Neuronal stem cell (in vitro differentiated cells): Measurements from ENCODE around the gene SZRD1.

Source experiments
- DNase-seq: peaks from one replicate; pipeline ENCODE4 v3.0.0-alpha.2; 2013; ENCODE audit warnings: low spot score
- H2AFZ ChIP-seq: one replicate; pipeline ENCODE4 v1.6.1; 2013; ENCODE audit warnings: mild to moderate bottlenecking, low read length, inconsistent platforms
- H2AK5ac ChIP-seq: 2 replicates; pipeline ENCODE4 v1.6.1; 2013; ENCODE audit warnings: low read depth, mild to moderate bottlenecking, inconsistent platforms, low read length, moderate library complexity, mixed read lengths
- H2BK120ac ChIP-seq: 2 replicates; pipeline ENCODE4 v1.6.1; 2013; ENCODE audit warnings: low read depth, mild to moderate bottlenecking, inconsistent platforms, low read length, moderate library complexity, mixed read lengths
- H2BK12ac ChIP-seq: one replicate; pipeline ENCODE4 v1.6.1; 2013; ENCODE audit warnings: low read length, inconsistent platforms
- H2BK15ac ChIP-seq: 2 replicates; pipeline ENCODE4 v1.6.1; 2013; ENCODE audit warnings: mild to moderate bottlenecking, low read length, inconsistent platforms, mixed read lengths
- H2BK5ac ChIP-seq: one replicate; pipeline ENCODE4 v1.6.1; 2013; ENCODE audit warnings: inconsistent platforms, mild to moderate bottlenecking, low read length, moderate library complexity
- H3K14ac ChIP-seq: one replicate; pipeline ENCODE4 v1.6.1; 2013; ENCODE audit warnings: low read length, inconsistent platforms
- H3K18ac ChIP-seq: 2 replicates; pipeline ENCODE4 v1.6.1; 2013; ENCODE audit warnings: low read length, inconsistent platforms
- H3K23ac ChIP-seq: 2 replicates; pipeline ENCODE4 v1.6.1; 2013; ENCODE audit warnings: low read depth, mild to moderate bottlenecking, mixed read lengths, low read length, inconsistent platforms; ENCODE audit not compliant: poor library complexity
- H3K27ac ChIP-seq: replicated peaks from 3 replicates; pipeline ENCODE4 v1.5.1; 2013; ENCODE audit warnings: low read length, inconsistent platforms
- H3K27me3 ChIP-seq, 3 experiments: 2 replicates each; pipeline ENCODE4 v1.6.1; 2013; ENCODE audit warnings: low read length in 3 of 3, mild to moderate bottlenecking in 2 of 3, inconsistent platforms in 1 of 3, low read depth in 1 of 3, mixed read lengths in 1 of 3, moderate library complexity in 1 of 3; ENCODE audit not compliant: control insufficient read depth in 3 of 3, insufficient read depth in 3 of 3
- H3K36me3 ChIP-seq, 2 donors: replicated peaks in 1 of 2; 2 replicates each; pipeline ENCODE4 v1.6.1; 2013; ENCODE audit warnings: low read length in 2 of 2; ENCODE audit not compliant: control insufficient read depth in 2 of 2, insufficient read depth in 2 of 2
- H3K4ac ChIP-seq: 2 replicates; pipeline ENCODE4 v1.6.1; 2013; ENCODE audit warnings: inconsistent platforms, mild to moderate bottlenecking, low read length, moderate library complexity
- H3K4me1 ChIP-seq, 2 donors: 1 replicate in 1 of 2; 2 replicates in 1 of 2; pipeline ENCODE4 v1.6.1; 2013; ENCODE audit warnings: low read length in 2 of 2, low read depth in 1 of 2; ENCODE audit not compliant: control insufficient read depth in 2 of 2, insufficient read depth in 1 of 2
- H3K4me2 ChIP-seq: one replicate; pipeline ENCODE4 v1.6.1; 2013; ENCODE audit warnings: mild to moderate bottlenecking, low read length, inconsistent platforms; ENCODE audit not compliant: insufficient read depth, poor library complexity, severe bottlenecking
- H3K4me3 ChIP-seq, 2 donors: 2 replicates each; pipeline ENCODE4 v1.5.1; 2013; ENCODE audit warnings: low read length in 2 of 2, mild to moderate bottlenecking in 2 of 2, inconsistent platforms in 1 of 2, moderate library complexity in 1 of 2
- H3K79me1 ChIP-seq: one replicate; pipeline ENCODE4 v1.6.1; 2013; ENCODE audit warnings: low read depth, mild to moderate bottlenecking, inconsistent platforms, low read length, moderate library complexity
- H3K9ac ChIP-seq: one replicate; pipeline ENCODE4 v1.6.1; 2013; ENCODE audit warnings: mild to moderate bottlenecking, low read depth, low read length, inconsistent platforms; ENCODE audit not compliant: poor library complexity
- H3K9me3 ChIP-seq, 2 donors: replicated peaks in 1 of 2; 2 replicates each; pipeline versions ENCODE3 to v1.6.1; 2013; ENCODE audit warnings: low read length in 2 of 2, mild to moderate bottlenecking in 2 of 2, inconsistent platforms in 1 of 2, low read depth in 1 of 2, mixed read lengths in 1 of 2, moderate library complexity in 1 of 2; ENCODE audit not compliant: control insufficient read depth in 2 of 2, insufficient read depth in 1 of 2
- H4K8ac ChIP-seq: one replicate; pipeline ENCODE4 v1.6.1; 2013; ENCODE audit warnings: low read depth, mild to moderate bottlenecking, inconsistent platforms, low read length, moderate library complexity
- H4K91ac ChIP-seq: one replicate; pipeline ENCODE4 v1.6.1; 2013; ENCODE audit warnings: low read length, low read depth, mild to moderate bottlenecking, inconsistent platforms; ENCODE audit not compliant: poor library complexity
- WGBS, 2 donors: extraction: QIAGEN DNeasy Blood & Tissue Kit; methylation state at CpG; one replicate each; pipeline ENCODE4 v1.1.7; 2013; ENCODE audit warnings: missing lambda C conversion rate in 2 of 2, mixed read lengths in 1 of 2; ENCODE audit not compliant: insufficient read length in 2 of 2, insufficient replicate concordance in 1 of 2; ENCODE audit errors: extremely low coverage in 2 of 2; 5-methylcytosine and 5-hydroxymethylcytosine counted together

The SZRD1 gene

GRCh38 chr1:16367968-16368890, 1.2 kb downstream of the SZRD1 start:
- peak overlapping the region; percentile 2 for H3K18ac ChIP-seq
- H4K91ac ChIP-seq, result no peak overlapping the region
- peak overlapping the region; percentile 47 for H2AK5ac ChIP-seq
- H2BK15ac ChIP-seq, result no peak overlapping the region
- H4K8ac ChIP-seq, result no peak overlapping the region
- no peak overlapping the region for H3K4ac ChIP-seq
- peak overlapping the region; percentile 90 for H2BK5ac ChIP-seq
- peak overlapping the region; percentile 80 to 98 for H3K4me3 ChIP-seq
- DNase-seq, result no peak
- H3K79me1 ChIP-seq, result peaks cover 3% of the 10 kb centered on the region
- WGBS, 2 donors, result no CpG with 5 or more reads among the region's 24 CpGs
- no peak overlapping the region for H2BK12ac ChIP-seq
- peak overlapping the region; percentile 51 for H3K4me2 ChIP-seq
- peaks cover 2 to 7% of the 10 kb centered on the region in 2 donors for H3K4me1 ChIP-seq
- peak overlapping the region; percentile 89 for H3K23ac ChIP-seq
- H3K9ac ChIP-seq, result peak overlapping the region; percentile 92
- no peaks in the 10 kb centered on the region for H3K9me3 ChIP-seq
- no peak overlapping the region for H3K14ac ChIP-seq
- no peaks in the 10 kb centered on the region for H3K27me3 ChIP-seq
- H2AFZ ChIP-seq, result peak overlapping the region; percentile 90
- H3K27ac ChIP-seq, result no peak overlapping the region
- H2BK120ac ChIP-seq, result no peak overlapping the region
- H3K36me3 ChIP-seq, result peaks cover 0 to 20% of the 10 kb centered on the region in 2 donors

GRCh38 chr1:16369821-16370220, 2.8 kb downstream of the SZRD1 start:
- Histone ChIP-seq H3K4me3 (no peak overlapping the region), H2BK12ac (no peak overlapping the region), H3K79me1 (peaks cover 3% of the 10 kb centered on the region), H3K27me3 (no peaks in the 10 kb centered on the region), H3K4me2 (no peak overlapping the region), H3K9me3 (no peaks in the 10 kb centered on the region), H2BK120ac (no peak overlapping the region), H2BK15ac (no peak overlapping the region), H3K14ac (no peak overlapping the region), H3K9ac (no peak overlapping the region), H4K91ac (no peak overlapping the region), H2AK5ac (no peak overlapping the region), H4K8ac (no peak overlapping the region), H3K4me1 (peaks cover 10% of the 10 kb centered on the region in 2 donors), H3K27ac (no peak overlapping the region), H3K23ac (no peak overlapping the region), H2AFZ (no peak overlapping the region), H2BK5ac (no peak overlapping the region), H3K36me3 (peaks cover 0 to 22% of the 10 kb centered on the region in 2 donors), H3K18ac (no peak overlapping the region), H3K4ac (no peak overlapping the region)
- no CpG with 5 or more reads among the region's 4 CpGs for WGBS, 2 donors
- no peak for DNase-seq

GRCh38 chr1:16371725-16372124, 4.7 kb downstream of the SZRD1 start:
- Histone ChIP-seq H4K91ac (no peak overlapping the region), H2BK15ac (no peak overlapping the region), H3K4me2 (no peak overlapping the region), H4K8ac (no peak overlapping the region), H2AFZ (no peak overlapping the region), H3K4me3 (no peak overlapping the region), H3K36me3 (peaks cover 0 to 22% of the 10 kb centered on the region in 2 donors), H3K9ac (no peak overlapping the region), H3K79me1 (peaks cover 5% of the 10 kb centered on the region), H3K27me3 (no peaks in the 10 kb centered on the region), H3K4ac (no peak overlapping the region), H3K9me3 (no peaks in the 10 kb centered on the region), H3K4me1 (peaks cover 10 to 18% of the 10 kb centered on the region in 2 donors), H2AK5ac (no peak overlapping the region), H3K18ac (no peak overlapping the region), H3K14ac (no peak overlapping the region), H3K27ac (no peak overlapping the region), H3K23ac (no peak overlapping the region), H2BK5ac (no peak overlapping the region), H2BK120ac (no peak overlapping the region), H2BK12ac (no peak overlapping the region)
- no peak for DNase-seq
- WGBS, 2 donors, result no CpG with 5 or more reads among the region's 5 CpGs

- Histone ChIP-seq H2BK120ac (no peak overlapping the region), H3K9ac (no peak overlapping the region), H2BK15ac (no peak overlapping the region), H3K79me1 (peaks cover 7% of the 10 kb centered on the region), H3K36me3 (peaks cover 0 to 22% of the 10 kb centered on the region in 2 donors), H3K23ac (no peak overlapping the region), H2AFZ (no peak overlapping the region), H3K4me2 (no peak overlapping the region), H2BK5ac (no peak overlapping the region), H3K4ac (no peak overlapping the region), H4K8ac (no peak overlapping the region), H3K27me3 (no peaks in the 10 kb centered on the region), H3K4me3 (no peak overlapping the region), H3K4me1 (peaks cover 10 to 18% of the 10 kb centered on the region in 2 donors), H3K14ac (no peak overlapping the region), H2AK5ac (no peak overlapping the region), H2BK12ac (no peak overlapping the region), H3K9me3 (no peaks in the 10 kb centered on the region), H4K91ac (no peak overlapping the region), H3K18ac (no peak overlapping the region), H3K27ac (no peak overlapping the region)
- WGBS, 2 donors, result no CpG with 5 or more reads among the region's 3 CpGs
- DNase-seq, result no peak
Measured at GRCh38 chr1:16372535-16373285, 5.7 kb downstream of the SZRD1 start.
